Testis (tissue), 2 donors: Measurements from ENCODE around the gene RAG2.

Source experiments
- POLR2A ChIP-seq: fragments of 450-650 bp; IDR thresholded peaks from one replicate; pipeline ENCODE4 v1.6.1; 2017; ENCODE audit warnings: antibody characterized with exemption, mild to moderate bottlenecking, moderate library complexity
- TF ChIP-seq, protein P1 (sequence below), 3 experiments: fragments of 450-650 bp in 2 of 3; fragments of 200-600 bp in 1 of 3; sonication (generic) in 1 of 3; IDR thresholded peaks; one replicate each; pipeline ENCODE4 v1.5.1; 2016 to 2019; ENCODE audit warnings: antibody characterized with exemption in 3 of 3, mild to moderate bottlenecking in 2 of 3, moderate library complexity in 1 of 3

DNA sequence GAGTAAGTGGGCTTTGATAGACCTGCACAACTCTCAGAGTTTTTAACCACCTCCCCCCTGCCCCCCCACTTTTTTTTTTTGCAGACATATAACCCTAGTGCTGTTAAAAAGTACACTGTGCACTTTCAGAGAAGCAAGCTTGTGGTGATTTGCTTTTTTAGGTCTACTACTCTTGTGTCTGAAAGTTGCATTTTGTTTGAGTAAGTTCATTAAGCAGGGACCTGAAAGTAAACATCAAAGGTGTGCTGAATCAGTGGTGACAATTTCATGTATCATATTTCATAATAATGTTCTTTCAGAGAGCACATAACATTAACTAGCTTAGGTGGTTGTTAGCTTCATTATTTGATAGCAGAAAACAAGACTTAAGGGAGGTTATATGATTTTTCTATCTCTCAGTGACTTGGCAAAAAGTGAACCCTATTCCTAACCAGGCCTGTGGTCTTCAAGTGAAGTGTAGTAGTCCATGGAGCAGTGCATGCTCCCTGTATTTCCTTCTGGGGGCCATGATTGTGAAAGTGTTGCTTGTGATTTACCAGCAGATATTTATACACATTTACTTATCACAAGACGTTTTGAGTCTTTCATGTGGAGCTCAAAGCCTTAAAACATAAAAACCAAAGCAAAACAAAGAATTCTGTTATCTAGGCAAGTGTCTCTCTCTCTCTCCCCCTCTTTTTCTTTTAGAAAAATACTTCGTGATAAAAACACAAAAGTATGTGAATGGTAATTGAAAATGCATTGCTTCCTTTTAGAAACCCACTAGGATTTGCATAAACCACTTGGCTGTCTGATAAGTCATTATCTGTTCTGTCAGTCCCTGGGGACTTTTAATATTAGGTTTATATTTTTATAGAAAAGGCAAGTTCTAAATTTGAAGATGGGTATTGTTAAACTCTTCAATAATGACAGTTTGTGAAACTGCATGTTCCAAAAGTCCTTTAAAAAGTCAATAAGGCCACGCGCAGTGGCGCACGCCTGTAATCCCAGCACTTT is 7.5 kb upstream of the RAG2 start:
- TF ChIP-seq, protein P1, sequence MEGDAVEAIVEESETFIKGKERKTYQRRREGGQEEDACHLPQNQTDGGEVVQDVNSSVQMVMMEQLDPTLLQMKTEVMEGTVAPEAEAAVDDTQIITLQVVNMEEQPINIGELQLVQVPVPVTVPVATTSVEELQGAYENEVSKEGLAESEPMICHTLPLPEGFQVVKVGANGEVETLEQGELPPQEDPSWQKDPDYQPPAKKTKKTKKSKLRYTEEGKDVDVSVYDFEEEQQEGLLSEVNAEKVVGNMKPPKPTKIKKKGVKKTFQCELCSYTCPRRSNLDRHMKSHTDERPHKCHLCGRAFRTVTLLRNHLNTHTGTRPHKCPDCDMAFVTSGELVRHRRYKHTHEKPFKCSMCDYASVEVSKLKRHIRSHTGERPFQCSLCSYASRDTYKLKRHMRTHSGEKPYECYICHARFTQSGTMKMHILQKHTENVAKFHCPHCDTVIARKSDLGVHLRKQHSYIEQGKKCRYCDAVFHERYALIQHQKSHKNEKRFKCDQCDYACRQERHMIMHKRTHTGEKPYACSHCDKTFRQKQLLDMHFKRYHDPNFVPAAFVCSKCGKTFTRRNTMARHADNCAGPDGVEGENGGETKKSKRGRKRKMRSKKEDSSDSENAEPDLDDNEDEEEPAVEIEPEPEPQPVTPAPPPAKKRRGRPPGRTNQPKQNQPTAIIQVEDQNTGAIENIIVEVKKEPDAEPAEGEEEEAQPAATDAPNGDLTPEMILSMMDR (IDR thresholded peaks at IDR 0.05), result no peak
- TF ChIP-seq POLR2A, result no peak
